Measurements from ENCODE around the gene NCOA1.

- TF ChIP-seq, protein P1, sequence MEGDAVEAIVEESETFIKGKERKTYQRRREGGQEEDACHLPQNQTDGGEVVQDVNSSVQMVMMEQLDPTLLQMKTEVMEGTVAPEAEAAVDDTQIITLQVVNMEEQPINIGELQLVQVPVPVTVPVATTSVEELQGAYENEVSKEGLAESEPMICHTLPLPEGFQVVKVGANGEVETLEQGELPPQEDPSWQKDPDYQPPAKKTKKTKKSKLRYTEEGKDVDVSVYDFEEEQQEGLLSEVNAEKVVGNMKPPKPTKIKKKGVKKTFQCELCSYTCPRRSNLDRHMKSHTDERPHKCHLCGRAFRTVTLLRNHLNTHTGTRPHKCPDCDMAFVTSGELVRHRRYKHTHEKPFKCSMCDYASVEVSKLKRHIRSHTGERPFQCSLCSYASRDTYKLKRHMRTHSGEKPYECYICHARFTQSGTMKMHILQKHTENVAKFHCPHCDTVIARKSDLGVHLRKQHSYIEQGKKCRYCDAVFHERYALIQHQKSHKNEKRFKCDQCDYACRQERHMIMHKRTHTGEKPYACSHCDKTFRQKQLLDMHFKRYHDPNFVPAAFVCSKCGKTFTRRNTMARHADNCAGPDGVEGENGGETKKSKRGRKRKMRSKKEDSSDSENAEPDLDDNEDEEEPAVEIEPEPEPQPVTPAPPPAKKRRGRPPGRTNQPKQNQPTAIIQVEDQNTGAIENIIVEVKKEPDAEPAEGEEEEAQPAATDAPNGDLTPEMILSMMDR (IDR thresholded peaks at IDR 0.05) = no peak
- TF ChIP-seq TCF7L2 (IDR thresholded peaks at IDR 0.05; ENCODE audit: low read depth, low read length) (no peak), POLR2AphosphoS5 (IDR thresholded peaks at IDR 0.05; ENCODE audit: low read depth, low read length) (no peak), REST (IDR thresholded peaks at IDR 0.05; ENCODE audit: insufficient read depth in 1 of 2, low read depth in 2 of 2, low read length in 1 of 2) (no peak), SIN3A (IDR thresholded peaks at IDR 0.05; ENCODE audit: borderline replicate concordance, insufficient read depth, low read depth, low read length) (no peak)
Measured at GRCh38 chr2:24490181-24490689, 819 bp upstream of the NCOA1 start.

Data from Panc1 (cell line).